Body of pancreas (tissue), 4 donors: Measurements from ENCODE around the gene VRTN.

Experiments
- CTCF ChIP-seq, 7 experiments: fragments of 450-650 bp in 4 of 7; fragments of 200-600 bp in 3 of 7; sonication (generic) in 3 of 7; IDR thresholded peaks; one replicate each; pipeline ENCODE4 v1.5.1; 2016 to 2019; ENCODE audit warnings: antibody characterized with exemption in 7 of 7
- POLR2A ChIP-seq, 3 donors: fragments of 450-650 bp; IDR thresholded peaks; one replicate each; pipeline ENCODE4 v1.6.1; 2016; ENCODE audit warnings: antibody characterized with exemption in 3 of 3, mild to moderate bottlenecking in 2 of 3

DNA sequence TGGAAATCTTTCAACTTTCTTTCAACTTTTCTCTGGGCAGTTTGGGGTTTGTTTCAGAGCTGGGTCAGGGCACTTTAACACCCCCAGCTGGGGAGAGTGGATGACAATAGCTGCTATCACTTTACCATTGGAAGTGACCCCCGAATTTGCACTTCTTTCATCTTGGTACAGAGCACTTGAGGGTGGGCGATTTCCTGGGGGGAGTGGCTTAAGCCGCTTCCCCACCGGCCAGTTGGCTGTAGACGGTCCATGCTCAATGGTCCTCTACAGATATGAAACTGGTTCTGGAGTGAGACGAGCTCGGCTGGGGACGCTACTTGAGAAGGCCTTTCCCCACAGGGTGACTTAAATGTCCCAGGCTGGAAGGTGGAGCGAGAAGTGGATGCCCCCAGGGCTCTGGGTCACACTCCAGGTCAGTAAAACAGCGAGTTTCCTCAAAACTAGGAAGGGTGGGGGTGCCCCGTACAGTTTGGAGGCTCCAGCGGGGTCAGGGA lies at the start of gene VRTN:
- TF ChIP-seq CTCF (IDR thresholded peaks at IDR 0.05) (no peak), POLR2A (IDR thresholded peaks at IDR 0.05) (no peak)
